Stimulated activated CD8-positive, alpha-beta memory T cell treated with anti-CD3 and anti-CD28 coated beads, Interleukin-4, amount 100 ng/mL, for 48 hours (primary cell): ENCODE data around the gene EPN1.

Experiments
- DNase-seq: peaks from one replicate; pipeline ENCODE4 v3.0.0-alpha.2; 2020

The EPN1 gene

GRCh38 chr19:55646889-55647731 lies 27.9 kb upstream of the EPN1 start:
- no peak for DNase-seq

- DNase-seq, result peak; percentile 65
Observed at GRCh38 chr19:55647732-55648584, 27.1 kb upstream of the EPN1 start, which contains the start of gene CCDC106. TSS of gene CCDC106 (plus strand) at chr19:55648212. CDS start at chr19:55649047, 835 bp downstream.

- no peak for DNase-seq
Observed at GRCh38 chr19:55648585-55649267, 26.3 kb upstream of the EPN1 start.

GRCh38 chr19:55649268-55650125 lies 25.5 kb upstream of the EPN1 start:
- no peak for DNase-seq

GRCh38 chr19:55650126-55650557 lies 24.9 kb upstream of the EPN1 start:
- DNase-seq, result no peak

- DNase-seq, result no peak
Observed at GRCh38 chr19:55650602-55651230, 24.3 kb upstream of the EPN1 start.

- no peak for DNase-seq
Observed at GRCh38 chr19:55651236-55651635, 23.8 kb upstream of the EPN1 start.

- DNase-seq, result no peak
Observed at GRCh38 chr19:55652311-55653128, 22.5 kb upstream of the EPN1 start.

- DNase-seq, result peak; percentile 98
Observed at GRCh38 chr19:55653651-55654322, 21.2 kb upstream of the EPN1 start.

- peak; percentile 98 for DNase-seq
Observed at GRCh38 chr19:55654323-55654867, 20.6 kb upstream of the EPN1 start.

- peak; percentile 98 for DNase-seq
Observed at GRCh38 chr19:55654868-55655647, 20.0 kb upstream of the EPN1 start, which contains the start of gene U2AF2. TSS of gene U2AF2 (plus strand) at chr19:55655035. CDS start at chr19:55655105, 70 bp downstream.

- DNase-seq, result no peak
Observed at GRCh38 chr19:55655648-55656040, 19.4 kb upstream of the EPN1 start.

GRCh38 chr19:55656552-55656951 lies 18.5 kb upstream of the EPN1 start:
- DNase-seq, result no peak

GRCh38 chr19:55656988-55657747 lies 17.9 kb upstream of the EPN1 start:
- no peak for DNase-seq

GRCh38 chr19:55658846-55659459 lies 16.1 kb upstream of the EPN1 start:
- DNase-seq, result no peak

- no peak for DNase-seq
Observed at GRCh38 chr19:55659822-55660221, 15.2 kb upstream of the EPN1 start.

- DNase-seq, result no peak
Observed at GRCh38 chr19:55660404-55660803, 14.6 kb upstream of the EPN1 start.

- no peak for DNase-seq
Observed at GRCh38 chr19:55660991-55661390, 14.0 kb upstream of the EPN1 start.
